ENCODE measurements around the gene ZBTB21.

- no peak for TF ChIP-seq POLR2A (IDR thresholded peaks at IDR 0.05)
- no peak for TF ChIP-seq POLR2AphosphoS5 (IDR thresholded peaks at IDR 0.05)
Observed at GRCh38 chr21:41980561-41980960, 29.6 kb downstream of the ZBTB21 start.

Data from spleen (tissue), 3 donors.